ENCODE results near the gene MSRB2. TPM values are rescaled to one million over a fixed set of nuclear protein-coding genes. Genes with fewer than 3 reads are reported as not detected.

Gene MSRB2
- polyA plus RNA-seq, 1 donor from 2014 or later: 15.3 TPM

- Histone ChIP-seq H3K9me2 (ENCODE audit: insufficient read depth, low read length) (no peaks in the 10 kb centered on the region), H3K27me3 (ENCODE audit: insufficient read depth, low read depth, low read length) (no peaks in the 10 kb centered on the region), H3K79me2 (replicated peaks; ENCODE audit: insufficient read depth, low read length) (no peaks in the 10 kb centered on the region), H3K4me3 (ENCODE audit: low read length) (no peak overlapping the region), H3K36me3 (ENCODE audit: insufficient read depth, low read length) (no peaks in the 10 kb centered on the region), H3K4me2 (ENCODE audit: low read length) (no peak overlapping the region), H3K27ac (ENCODE audit: low read length) (no peak overlapping the region), H2AFZ (ENCODE audit: low read depth, low read length) (no peak overlapping the region), H3K9ac (ENCODE audit: low read length) (no peak overlapping the region), H4K20me1 (ENCODE audit: insufficient read depth) (no peaks in the 10 kb centered on the region), H3F3A (ENCODE audit: insufficient read depth, low read length, poor library complexity, severe bottlenecking) (no peaks in the 10 kb centered on the region), H3K9me3 (ENCODE audit: low read length) (no peaks in the 10 kb centered on the region)
- TF ChIP-seq EP300 (conservative IDR thresholded peaks at IDR 0.05; ENCODE audit: poor library complexity, severe bottlenecking): no peak
- TF ChIP-seq TAF1 (IDR thresholded peaks at IDR 0.05; ENCODE audit: low read depth): no peak
- TF ChIP-seq CTCF (IDR thresholded peaks at IDR 0.05; ENCODE audit: poor library complexity, severe bottlenecking): no peak
- TF ChIP-seq POLR2AphosphoS5 (IDR thresholded peaks at IDR 0.05): no peak
- TF ChIP-seq SMC3 (conservative IDR thresholded peaks at IDR 0.05; ENCODE audit: poor library complexity): no peak
- TF ChIP-seq EZH2 (IDR thresholded peaks at IDR 0.05; ENCODE audit: borderline replicate concordance, insufficient read depth, low read length, poor library complexity, severe bottlenecking): no peak
- TF ChIP-seq REST (IDR thresholded peaks at IDR 0.05; ENCODE audit: borderline replicate concordance): no peak
- no peak for TF ChIP-seq MXI1 (conservative IDR thresholded peaks at IDR 0.05; ENCODE audit: poor library complexity, severe bottlenecking)
- TF ChIP-seq RAD21 (conservative IDR thresholded peaks at IDR 0.05): no peak
Measured at GRCh38 chr10:23136462-23136861, 41.1 kb downstream of the MSRB2 start.

GRCh38 chr10:23139677-23140076 lies 44.3 kb downstream of the MSRB2 start:
- Histone ChIP-seq H3K27ac (ENCODE audit: low read length) (no peak overlapping the region), H2AFZ (ENCODE audit: low read depth, low read length) (no peak overlapping the region), H3F3A (ENCODE audit: insufficient read depth, low read length, poor library complexity, severe bottlenecking) (no peaks in the 10 kb centered on the region), H3K79me2 (replicated peaks; ENCODE audit: insufficient read depth, low read length) (no peaks in the 10 kb centered on the region), H3K4me3 (ENCODE audit: low read length) (no peak overlapping the region), H3K4me2 (ENCODE audit: low read length) (no peak overlapping the region), H3K9me3 (ENCODE audit: low read length) (no peaks in the 10 kb centered on the region), H4K20me1 (ENCODE audit: insufficient read depth) (no peaks in the 10 kb centered on the region), H3K27me3 (ENCODE audit: insufficient read depth, low read depth, low read length) (no peaks in the 10 kb centered on the region), H3K9me2 (ENCODE audit: insufficient read depth, low read length) (no peaks in the 10 kb centered on the region), H3K9ac (ENCODE audit: low read length) (no peak overlapping the region), H3K36me3 (ENCODE audit: insufficient read depth, low read length) (no peaks in the 10 kb centered on the region)
- TF ChIP-seq MXI1 (conservative IDR thresholded peaks at IDR 0.05; ENCODE audit: poor library complexity, severe bottlenecking): no peak
- TF ChIP-seq SMC3 (conservative IDR thresholded peaks at IDR 0.05; ENCODE audit: poor library complexity): no peak
- TF ChIP-seq REST (IDR thresholded peaks at IDR 0.05; ENCODE audit: borderline replicate concordance): no peak
- TF ChIP-seq TAF1 (IDR thresholded peaks at IDR 0.05; ENCODE audit: low read depth): no peak
- TF ChIP-seq RAD21 (conservative IDR thresholded peaks at IDR 0.05): no peak
- no peak for TF ChIP-seq POLR2AphosphoS5 (IDR thresholded peaks at IDR 0.05)
- TF ChIP-seq EZH2 (IDR thresholded peaks at IDR 0.05; ENCODE audit: borderline replicate concordance, insufficient read depth, low read length, poor library complexity, severe bottlenecking): no peak
- TF ChIP-seq CTCF (IDR thresholded peaks at IDR 0.05; ENCODE audit: poor library complexity, severe bottlenecking): no peak
- TF ChIP-seq EP300 (conservative IDR thresholded peaks at IDR 0.05; ENCODE audit: poor library complexity, severe bottlenecking): no peak

Measured in neural cell (in vitro differentiated cells).